Measurements from ENCODE around the gene ZNF519. TPM values are rescaled to one million over a fixed set of nuclear protein-coding genes. Genes with fewer than 3 reads are reported as not detected.
A peak's percentile ranks its signal among the peaks of the same experiment; 100 is the strongest.
"Not testable (repeated sequence)": the region's sequence is repeated elsewhere in the genome, so short reads cannot be mapped to it uniquely, and the experiment has no call there.

The ZNF519 gene
- total RNA-seq (2021) (23.8 and 25.8 TPM in 2 replicates), Bru-seq, nascent RNA (percentile 83 among the genes with signal in this experiment), BruChase-seq, experiment 1, labeled RNA remaining after a 2-hour chase (percentile 88 among the genes with signal in this experiment), BruChase-seq, experiment 2, labeled RNA remaining after a 6-hour chase (percentile 60 among the genes with signal in this experiment)
- long read RNA-seq, partial matches to known transcripts: 3 of 11 reads
- long read RNA-seq, other reads (novel, unspliced or antisense): 4 of 11 reads

DNA sequence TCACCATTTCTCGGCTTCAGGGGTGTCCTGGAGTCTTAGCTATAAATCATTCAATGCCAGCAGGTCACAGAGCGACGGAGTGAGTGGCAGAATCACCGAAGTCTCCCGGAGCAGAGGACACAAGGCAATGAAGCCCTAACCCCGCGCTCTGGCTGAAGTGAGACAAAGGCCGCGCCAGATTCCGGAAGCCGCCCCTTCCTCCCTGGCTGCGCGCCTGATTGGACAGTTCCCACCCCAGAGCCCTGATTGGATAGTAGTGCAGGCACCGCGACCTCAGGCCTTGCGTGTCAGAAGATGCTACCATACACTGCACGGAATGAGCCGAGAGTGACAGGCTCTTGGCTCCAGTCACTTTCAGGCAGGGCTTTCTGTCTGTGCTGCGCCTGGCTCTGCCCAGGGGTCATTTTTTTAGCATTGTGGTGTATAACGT is at the start of gene ZNF519:
Gene ZNF519 (minus strand): TSS at position 165 of the 430 bp plus-strand sequence. CDS start 158 bp downstream, at position 7.
- not testable (repeated sequence) for H3K4me1 ChIP-seq (replicated peaks; ENCODE audit: insufficient read depth)

DNA sequence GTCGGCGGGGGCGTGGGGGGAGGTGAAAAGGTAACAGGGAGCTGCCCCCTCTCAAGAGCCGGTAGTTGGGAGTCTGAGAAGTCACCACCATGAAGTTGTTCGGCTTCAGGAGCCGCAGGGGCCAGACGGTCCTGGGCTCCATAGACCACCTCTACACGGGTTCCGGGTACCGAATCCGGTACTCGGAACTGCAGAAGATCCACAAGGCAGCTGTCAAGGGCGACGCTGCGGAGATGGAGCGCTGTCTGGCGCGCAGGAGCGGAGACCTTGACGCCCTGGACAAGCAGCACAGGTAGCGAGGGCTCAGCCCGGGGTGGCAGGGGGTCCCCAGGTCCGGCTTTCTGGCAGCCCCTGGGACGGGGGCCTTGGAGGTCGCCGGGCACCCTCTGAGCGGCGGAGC is 47.1 kb upstream of the ZNF519 start:
- TF ChIP-seq EZH2 (IDR thresholded peaks at IDR 0.05; ENCODE audit: low read depth): no peak
- TF ChIP-seq, protein P1, sequence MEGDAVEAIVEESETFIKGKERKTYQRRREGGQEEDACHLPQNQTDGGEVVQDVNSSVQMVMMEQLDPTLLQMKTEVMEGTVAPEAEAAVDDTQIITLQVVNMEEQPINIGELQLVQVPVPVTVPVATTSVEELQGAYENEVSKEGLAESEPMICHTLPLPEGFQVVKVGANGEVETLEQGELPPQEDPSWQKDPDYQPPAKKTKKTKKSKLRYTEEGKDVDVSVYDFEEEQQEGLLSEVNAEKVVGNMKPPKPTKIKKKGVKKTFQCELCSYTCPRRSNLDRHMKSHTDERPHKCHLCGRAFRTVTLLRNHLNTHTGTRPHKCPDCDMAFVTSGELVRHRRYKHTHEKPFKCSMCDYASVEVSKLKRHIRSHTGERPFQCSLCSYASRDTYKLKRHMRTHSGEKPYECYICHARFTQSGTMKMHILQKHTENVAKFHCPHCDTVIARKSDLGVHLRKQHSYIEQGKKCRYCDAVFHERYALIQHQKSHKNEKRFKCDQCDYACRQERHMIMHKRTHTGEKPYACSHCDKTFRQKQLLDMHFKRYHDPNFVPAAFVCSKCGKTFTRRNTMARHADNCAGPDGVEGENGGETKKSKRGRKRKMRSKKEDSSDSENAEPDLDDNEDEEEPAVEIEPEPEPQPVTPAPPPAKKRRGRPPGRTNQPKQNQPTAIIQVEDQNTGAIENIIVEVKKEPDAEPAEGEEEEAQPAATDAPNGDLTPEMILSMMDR (conservative IDR thresholded peaks at IDR 0.05): no peak
- H2AFZ ChIP-seq: peak overlapping the region; percentile 71
- ChIA-PET POLR2A (ENCODE audit: unreplicated experiment) (no interaction called here), CTCF (no interaction called here)
- no peaks in the 10 kb centered on the region for H3F3A ChIP-seq (ENCODE audit: insufficient read depth, low read depth)
- no peaks in the 10 kb centered on the region for H3K36me3 ChIP-seq (ENCODE audit: low read depth)
- H3K27me3 ChIP-seq (ENCODE audit: insufficient read depth, low read depth): no peaks in the 10 kb centered on the region
- 0 out of 2 replicates have a peak, but pooled peaks cover 6% of the 10 kb centered on the region for H3K4me1 ChIP-seq (replicated peaks; ENCODE audit: insufficient read depth)
- H3K4me3 ChIP-seq: peak overlapping the region; percentile 68
- DNase-seq: no peak
- intact Hi-C loops (cut with micrococcal nuclease; ENCODE audit: unreplicated experiment): no loop called here
- BruUV-seq (replicated peaks): TSS peak; percentile 80
- H4K20me1 ChIP-seq (ENCODE audit: insufficient read depth): no peaks in the 10 kb centered on the region
- no peaks in the 10 kb centered on the region for H3K9me3 ChIP-seq (ENCODE audit: insufficient read depth, low read depth)
- peak overlapping the region; percentile 83 for H3K4me2 ChIP-seq
- H3K79me2 ChIP-seq (ENCODE audit: low read depth): no peaks in the 10 kb centered on the region
- H3K27ac ChIP-seq: no peak overlapping the region
- H3K9me2 ChIP-seq (ENCODE audit: insufficient read depth): no peaks in the 10 kb centered on the region

More for the DNA sequence above, at the start of gene ZNF519:
- Histone ChIP-seq H2AFZ (peak within 1 kb of the TSS; percentile 80), H3K4me2 (peak within 1 kb of the TSS; percentile 81), H3K4me3 (peak within 1 kb of the TSS; percentile 65), H3K79me2 (ENCODE audit: low read depth) (peaks cover 16% of the 10 kb centered on the region)
- intact Hi-C loops (cut with micrococcal nuclease; ENCODE audit: unreplicated experiment); H3F3A ChIP-seq (ENCODE audit: insufficient read depth, low read depth); H4K20me1 ChIP-seq (ENCODE audit: insufficient read depth); CTCF ChIA-PET; H3K27me3 ChIP-seq (ENCODE audit: insufficient read depth, low read depth); H3K27ac ChIP-seq; H3K9me3 ChIP-seq (ENCODE audit: insufficient read depth, low read depth); H3K9me2 ChIP-seq (ENCODE audit: insufficient read depth); POLR2A ChIA-PET (ENCODE audit: unreplicated experiment); H3K36me3 ChIP-seq (ENCODE audit: low read depth); BruUV-seq (replicated peaks): not testable (repeated sequence)
- DNase-seq: peak; percentile 91 to 94

DNA sequence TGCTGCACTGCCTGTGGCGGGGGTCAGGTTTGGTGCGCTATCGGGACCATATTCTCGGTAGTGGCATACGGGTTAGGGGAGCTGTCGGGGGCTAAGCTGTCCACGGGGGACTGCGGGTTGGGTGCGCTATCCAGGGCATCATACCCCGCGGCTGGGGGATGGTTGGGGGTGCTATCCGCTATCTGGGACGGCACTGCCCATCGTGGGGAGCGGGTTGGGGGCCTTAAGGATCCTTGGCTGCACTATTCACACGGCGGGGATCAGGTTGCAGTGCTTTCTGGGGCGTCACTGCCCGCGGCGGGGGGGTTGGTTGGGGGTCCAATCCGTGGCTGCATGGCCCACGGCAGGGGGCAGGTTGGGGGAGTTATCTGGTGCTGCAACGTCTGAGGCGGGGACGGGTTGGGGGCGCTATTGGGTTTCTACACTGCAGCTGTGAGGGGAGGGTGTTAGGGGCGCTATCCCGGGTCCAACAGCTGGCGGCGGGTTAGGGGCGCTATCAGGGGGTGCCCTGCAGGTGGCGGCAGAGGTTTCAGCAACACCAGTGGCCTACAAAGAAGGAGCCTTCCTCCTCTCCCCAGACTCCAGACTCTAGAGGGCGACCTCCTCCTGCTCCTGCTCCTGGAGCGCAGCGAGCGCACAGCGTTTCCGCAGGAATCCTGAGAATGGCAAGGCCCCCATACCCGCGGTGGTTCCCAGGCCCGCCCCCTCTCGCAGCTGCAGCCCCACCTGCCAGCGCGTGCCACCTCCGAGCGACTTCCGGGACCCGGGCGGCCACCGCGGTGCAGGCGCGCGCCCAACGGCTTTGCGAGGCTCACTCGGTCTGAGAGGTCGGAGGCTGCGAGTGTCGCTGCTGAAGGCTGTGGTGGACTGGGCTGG is 46.3 kb upstream of the ZNF519 start:
- H4K20me1 ChIP-seq (ENCODE audit: insufficient read depth); H3K4me1 ChIP-seq (replicated peaks; ENCODE audit: insufficient read depth); CTCF ChIA-PET; H3K9me3 ChIP-seq (ENCODE audit: insufficient read depth, low read depth); H3K9me2 ChIP-seq (ENCODE audit: insufficient read depth); H3F3A ChIP-seq (ENCODE audit: insufficient read depth, low read depth); H3K27me3 ChIP-seq (ENCODE audit: insufficient read depth, low read depth); BruUV-seq (replicated peaks); H3K79me2 ChIP-seq (ENCODE audit: low read depth); POLR2A ChIA-PET (ENCODE audit: unreplicated experiment); H3K36me3 ChIP-seq (ENCODE audit: low read depth); intact Hi-C loops (cut with micrococcal nuclease; ENCODE audit: unreplicated experiment); H3K27ac ChIP-seq: not testable (repeated sequence)
- peak; percentile 85 to 97 for DNase-seq
- Histone ChIP-seq H3K4me2 (peak overlapping the region; percentile 83), H3K4me3 (peak overlapping the region; percentile 68), H2AFZ (peak overlapping the region; percentile 71)
- TF ChIP-seq, protein P1 (conservative IDR thresholded peaks at IDR 0.05): peak; percentile 75

DNA sequence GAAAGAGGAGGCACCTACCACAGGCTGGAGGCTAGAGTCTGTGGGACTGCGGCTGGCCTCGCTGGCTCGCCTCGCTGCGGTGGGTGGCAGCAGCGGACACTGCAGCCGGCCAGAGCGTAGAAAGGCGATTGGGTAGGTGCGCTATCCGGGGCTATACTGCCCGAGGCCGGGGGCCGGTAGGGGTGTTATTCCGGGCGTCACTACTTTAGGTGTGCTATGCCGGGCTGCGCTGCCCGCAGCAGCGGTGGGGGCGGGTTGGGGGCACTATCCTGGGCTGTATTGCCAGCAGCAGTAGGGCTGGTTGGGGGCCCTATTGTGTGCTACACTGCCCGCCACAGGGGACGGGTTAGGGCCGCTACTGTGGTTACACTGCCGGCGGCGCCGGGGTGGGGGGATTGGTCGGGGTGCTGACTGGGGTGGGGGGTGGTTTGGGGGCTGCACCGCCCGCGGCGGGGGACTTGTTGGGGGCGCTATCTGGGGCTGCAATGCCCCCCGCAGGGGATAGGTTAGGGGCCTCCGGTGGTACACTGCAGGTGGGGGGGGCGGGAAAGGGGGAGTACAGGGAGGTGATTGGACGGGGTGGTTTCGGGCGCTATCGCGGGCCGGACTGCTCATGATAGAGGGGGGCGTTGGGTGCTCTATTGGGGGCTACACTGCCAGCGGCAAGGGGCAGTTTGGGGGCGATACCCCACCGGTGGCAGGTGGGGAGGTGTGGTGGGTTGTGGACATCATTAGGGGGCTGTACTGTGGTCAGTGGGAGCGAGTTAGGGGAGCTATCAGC is 45.5 kb upstream of the ZNF519 start:
- POLR2A ChIA-PET (ENCODE audit: unreplicated experiment); BruUV-seq (replicated peaks); DNase-seq; H3K9me2 ChIP-seq (ENCODE audit: insufficient read depth); intact Hi-C loops (cut with micrococcal nuclease; ENCODE audit: unreplicated experiment); H4K20me1 ChIP-seq (ENCODE audit: insufficient read depth); H3K9me3 ChIP-seq (ENCODE audit: insufficient read depth, low read depth); H3K79me2 ChIP-seq (ENCODE audit: low read depth); CTCF ChIA-PET; H2AFZ ChIP-seq; H3K4me1 ChIP-seq (replicated peaks; ENCODE audit: insufficient read depth); H3K27me3 ChIP-seq (ENCODE audit: insufficient read depth, low read depth); H3K27ac ChIP-seq; H3K36me3 ChIP-seq (ENCODE audit: low read depth); H3F3A ChIP-seq (ENCODE audit: insufficient read depth, low read depth); H3K4me3 ChIP-seq; H3K4me2 ChIP-seq: not testable (repeated sequence)

DNA sequence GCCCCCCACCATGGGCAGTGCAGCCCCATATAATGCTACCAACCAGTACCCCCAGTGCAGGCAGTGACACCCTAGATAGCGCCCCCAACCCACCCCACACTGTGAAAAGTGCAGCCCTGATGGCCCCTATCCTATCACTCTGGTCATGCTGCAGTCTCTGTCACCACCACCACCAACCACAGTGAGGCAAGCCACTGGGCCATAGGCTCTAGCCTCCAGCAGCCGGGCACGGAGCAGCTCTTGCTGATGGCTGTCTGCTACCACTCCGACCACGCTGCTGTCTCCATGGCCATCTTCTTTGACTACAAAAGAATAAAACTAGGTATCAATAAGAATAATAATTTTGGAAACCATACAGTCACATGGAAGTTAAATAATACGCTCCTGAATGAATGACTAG is 43.2 kb upstream of the ZNF519 start:
- H3K9me2 ChIP-seq (ENCODE audit: insufficient read depth); H3K27me3 ChIP-seq (ENCODE audit: insufficient read depth, low read depth); POLR2A ChIA-PET (ENCODE audit: unreplicated experiment); DNase-seq; intact Hi-C loops (cut with micrococcal nuclease; ENCODE audit: unreplicated experiment); H4K20me1 ChIP-seq (ENCODE audit: insufficient read depth); H3K4me3 ChIP-seq; H3K79me2 ChIP-seq (ENCODE audit: low read depth); BruUV-seq (replicated peaks); H2AFZ ChIP-seq; H3K4me2 ChIP-seq; H3F3A ChIP-seq (ENCODE audit: insufficient read depth, low read depth); H3K4me1 ChIP-seq (replicated peaks; ENCODE audit: insufficient read depth); H3K27ac ChIP-seq; CTCF ChIA-PET; H3K9me3 ChIP-seq (ENCODE audit: insufficient read depth, low read depth); H3K36me3 ChIP-seq (ENCODE audit: low read depth): not testable (repeated sequence)
